SK-MEL-5 (cell line): ENCODE results near the gene ZNF638. TPM values are rescaled to one million over a fixed set of nuclear protein-coding genes. Genes with fewer than 3 reads are reported as not detected.
"Not testable (repeated sequence)": the region's sequence is repeated elsewhere in the genome, so short reads cannot be mapped to it uniquely, and the experiment has no call there.

Experiments
- DNase-seq: peaks from one replicate; pipeline ENCODE4 v3.0.0-alpha.2; 2016; ENCODE audit warnings: low read depth, low spot score
- in situ Hi-C: cut with HindIII; loops from 2 replicates; pipeline ENCODE4 v1.10.0; 2016; ENCODE audit warnings: low sequenced_read_pairs, high pct_unique_total_duplicates, low pct_unique_long_range_greater_than_20kb
- total RNA-seq: library from RNA; depleted of rRNA; stranded (reverse); fragments of >200 nt; shearing (Covaris generic); gene quantifications from 2 replicates; pipeline ENCODE4 v1.2.3, GENCODE V29; 2014

Gene ZNF638
- total RNA-seq, 1 experiment from 2014 or later = 166 TPM

GRCh38 chr2:71362447-71362846 is 30.9 kb downstream of the ZNF638 start:
- DNase-seq = no peak
- in situ Hi-C loops = no loop called here

DNA sequence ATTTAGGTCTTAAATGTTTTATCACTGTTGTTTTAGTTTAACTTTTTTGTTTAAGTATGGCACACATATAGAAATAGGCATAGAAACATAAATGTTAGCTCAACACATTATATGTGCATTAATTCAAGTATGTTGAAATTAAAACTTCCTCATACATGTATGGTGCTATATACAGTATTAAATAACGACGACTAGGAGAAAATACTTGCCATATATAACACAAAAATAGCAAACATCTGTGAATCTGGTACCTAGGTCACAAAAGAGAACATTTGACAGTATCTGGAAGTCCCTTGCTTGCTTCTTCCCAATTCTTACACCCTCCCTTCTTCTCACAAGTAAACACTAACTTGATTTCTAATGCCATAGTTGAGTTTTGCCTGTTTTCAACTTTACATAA is 38.4 kb downstream of the ZNF638 start:
- in situ Hi-C loops = no loop called here
- no peak for DNase-seq

DNA sequence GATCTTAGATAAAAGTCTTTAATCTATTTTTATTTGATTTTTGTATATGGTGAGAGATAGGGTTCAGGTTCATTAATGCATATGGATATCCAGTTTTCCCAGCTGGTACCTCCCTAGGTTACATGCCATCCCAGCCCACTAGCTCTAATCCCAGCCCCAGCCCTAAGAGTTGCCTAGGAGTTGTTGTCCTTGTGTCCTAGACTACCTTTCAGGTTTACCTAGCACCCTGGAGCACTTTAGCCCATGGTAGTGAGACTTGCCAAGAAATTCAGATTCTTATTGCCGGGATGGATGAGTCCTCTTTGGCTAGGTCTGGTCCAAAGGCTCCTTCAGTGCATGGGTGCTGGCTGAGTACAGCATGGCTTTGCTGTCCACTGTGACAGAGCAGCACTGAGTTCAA is 40.5 kb downstream of the ZNF638 start:
- in situ Hi-C loops = no loop called here

DNA sequence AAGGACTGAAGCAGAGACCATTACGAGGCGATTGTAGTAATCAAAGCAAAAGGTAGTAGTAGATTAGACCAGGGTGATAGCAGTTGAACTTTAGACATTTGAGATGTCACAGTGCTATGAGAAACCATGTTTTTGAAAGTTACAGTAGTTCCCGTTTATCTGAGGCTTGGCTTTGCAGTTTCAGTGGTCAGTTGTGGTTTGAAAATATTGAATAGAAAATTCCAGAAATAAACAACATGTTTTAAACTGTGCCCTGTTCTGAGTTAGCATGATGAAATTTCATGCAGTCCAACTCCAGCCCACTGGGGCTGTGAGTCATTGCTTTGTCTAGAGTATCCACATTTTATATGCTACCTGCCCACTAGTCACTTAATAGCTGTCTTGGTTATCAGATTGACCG is 47.5 kb downstream of the ZNF638 start:
- DNase-seq = no peak
- in situ Hi-C loops = no loop called here

More for the DNA sequence above, 40.5 kb downstream of the ZNF638 start:
- no peak for DNase-seq

- DNase-seq = no peak
- in situ Hi-C loops = no loop called here
Observed at GRCh38 chr2:71380665-71381064, 49.1 kb downstream of the ZNF638 start.

GRCh38 chr2:71385012-71385411 is 53.4 kb downstream of the ZNF638 start:
- DNase-seq = peak; percentile 75
- in situ Hi-C loops = no loop called here

- no peak for DNase-seq
- in situ Hi-C loops = no loop called here
Observed at GRCh38 chr2:71388214-71388613, 56.6 kb downstream of the ZNF638 start.

- in situ Hi-C loops = no loop called here
- no peak for DNase-seq
Observed at GRCh38 chr2:71389384-71390072, 57.9 kb downstream of the ZNF638 start.

- in situ Hi-C loops = no loop called here
Observed at GRCh38 chr2:71393216-71393615, 61.6 kb downstream of the ZNF638 start.

GRCh38 chr2:71395471-71395870 is 63.9 kb downstream of the ZNF638 start:
- in situ Hi-C loops = no loop called here

More at GRCh38 chr2:71393216-71393615, 61.6 kb downstream of the ZNF638 start:
- no peak for DNase-seq

GRCh38 chr2:71402427-71402826 is 70.8 kb downstream of the ZNF638 start:
- no peak for DNase-seq
- in situ Hi-C loops = no loop called here

More at GRCh38 chr2:71395471-71395870, 63.9 kb downstream of the ZNF638 start:
- DNase-seq = no peak

DNA sequence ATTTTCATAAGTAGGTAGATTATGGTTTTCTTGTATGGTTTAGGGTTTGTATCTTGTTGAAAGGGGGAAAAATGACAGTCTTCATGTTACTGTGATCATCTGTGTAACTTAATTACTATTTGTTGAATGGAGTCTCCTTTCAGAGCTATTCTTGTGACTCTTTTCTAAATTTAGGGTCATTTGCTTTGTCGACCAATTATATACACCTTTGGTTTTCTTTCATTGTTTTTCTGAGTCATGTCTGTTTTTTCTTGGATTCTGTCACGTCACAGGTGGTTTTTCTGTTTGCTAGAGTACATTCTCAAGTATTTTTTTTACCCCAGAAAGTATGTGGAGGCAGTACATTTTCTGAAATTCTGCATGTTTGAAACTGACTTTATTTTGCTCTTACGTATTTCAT is 78.0 kb downstream of the ZNF638 start:
- DNase-seq = no peak
- in situ Hi-C loops = no loop called here

DNA sequence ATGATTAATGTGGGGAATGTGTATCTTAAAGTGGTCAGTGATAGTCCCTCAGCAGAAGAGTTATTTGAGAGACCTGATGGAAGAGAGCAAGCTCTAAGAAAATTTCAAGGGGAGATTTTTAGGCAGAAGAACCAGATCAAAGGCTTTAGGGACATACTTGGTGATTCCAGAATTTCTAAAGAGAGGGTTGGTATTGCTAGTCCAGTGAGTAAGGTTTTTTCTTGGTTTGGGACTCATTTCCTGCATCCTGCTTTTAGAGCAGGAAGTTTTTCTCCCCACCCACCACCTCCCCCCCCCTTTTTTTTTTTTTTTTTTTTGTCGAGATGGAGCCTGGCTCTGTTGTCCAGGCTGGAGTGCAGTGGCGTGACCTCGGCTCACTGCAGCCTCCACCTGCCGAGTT is 79.1 kb downstream of the ZNF638 start:
- in situ Hi-C loops = no loop called here
- DNase-seq = no peak

- DNase-seq, in situ Hi-C loops: not testable (repeated sequence)
Observed at GRCh38 chr2:71416866-71417265, 85.3 kb downstream of the ZNF638 start.

DNA sequence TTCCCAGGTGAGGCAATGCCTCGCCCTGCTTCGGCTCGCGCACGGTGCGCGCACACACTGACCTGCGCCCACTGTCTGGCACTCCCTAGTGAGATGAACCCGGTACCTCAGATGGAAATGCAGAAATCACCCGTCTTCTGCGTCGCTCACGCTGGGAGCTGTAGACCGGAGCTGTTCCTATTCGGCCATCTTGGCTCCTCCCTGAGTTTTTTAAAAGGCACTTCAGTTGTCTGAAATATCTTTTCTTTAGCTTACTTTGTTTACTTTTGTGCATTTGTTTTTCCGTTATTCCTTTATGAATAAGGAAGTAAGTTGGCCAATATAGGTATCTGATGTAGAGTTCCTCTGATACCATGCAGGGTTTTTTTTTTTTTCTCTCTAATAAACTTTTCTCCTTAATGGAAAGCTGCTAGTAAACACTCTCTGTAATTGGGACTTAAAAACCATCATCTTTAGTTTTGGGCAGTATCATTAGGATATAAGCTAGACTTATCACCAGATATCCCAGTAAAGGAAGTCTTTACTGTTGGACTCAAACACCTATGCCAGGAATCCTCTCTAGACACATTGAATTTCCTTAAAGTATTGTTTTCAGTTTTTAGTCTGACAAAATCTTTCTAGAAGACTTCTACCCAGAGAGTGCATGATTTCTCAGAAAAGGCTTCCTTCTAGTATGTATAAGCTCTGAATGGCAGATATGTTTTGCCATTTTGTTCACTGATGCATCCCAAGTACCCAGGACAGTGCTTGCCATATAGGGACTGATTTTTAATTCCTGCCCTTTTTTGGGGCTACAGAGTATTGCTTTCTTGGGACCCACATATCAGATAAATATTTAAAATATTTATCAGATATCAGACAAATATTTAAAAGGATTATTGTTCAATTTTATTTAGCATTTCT is 86.0 kb downstream of the ZNF638 start:
- DNase-seq = no peak
- in situ Hi-C loops = no loop called here

DNA sequence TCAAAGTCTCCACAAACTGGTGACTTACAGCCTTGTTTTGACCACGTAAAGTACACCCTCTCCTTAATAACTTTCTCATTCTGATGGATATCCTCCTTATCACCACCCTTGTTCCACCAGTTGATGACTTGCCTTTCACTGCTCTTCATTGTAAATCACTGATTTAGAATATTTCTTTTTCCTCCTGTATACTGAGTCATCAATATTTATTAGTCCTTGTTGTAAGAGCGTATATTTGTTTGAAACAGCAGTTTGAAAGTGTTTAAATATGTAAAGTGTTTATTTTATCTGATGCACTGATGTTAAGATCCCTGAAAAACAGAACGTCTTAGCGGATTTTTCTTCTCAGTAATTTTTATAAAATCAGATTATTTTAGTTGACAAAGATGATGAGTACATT is 87.6 kb downstream of the ZNF638 start:
- in situ Hi-C loops = no loop called here
- DNase-seq = no peak

DNA sequence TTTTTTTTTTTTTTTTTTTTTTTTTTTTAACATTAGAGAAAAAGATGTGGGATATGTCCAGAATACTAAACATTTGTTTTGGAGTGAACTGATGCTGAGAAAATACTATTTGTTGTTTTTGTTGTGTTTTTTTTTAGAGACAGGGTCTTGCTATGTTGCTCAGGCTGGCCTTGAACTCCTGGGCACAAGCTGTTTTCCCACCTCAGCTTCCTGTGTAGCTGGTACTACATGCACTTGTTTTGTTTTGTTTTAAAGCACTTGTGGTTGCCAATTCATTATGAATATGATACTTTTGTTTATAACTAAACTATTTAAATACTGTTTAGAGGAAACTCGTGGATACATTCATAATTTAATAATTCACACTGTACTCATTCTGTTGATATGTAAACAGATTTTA is 88.4 kb downstream of the ZNF638 start:
- no peak for DNase-seq
- in situ Hi-C loops = no loop called here

DNA sequence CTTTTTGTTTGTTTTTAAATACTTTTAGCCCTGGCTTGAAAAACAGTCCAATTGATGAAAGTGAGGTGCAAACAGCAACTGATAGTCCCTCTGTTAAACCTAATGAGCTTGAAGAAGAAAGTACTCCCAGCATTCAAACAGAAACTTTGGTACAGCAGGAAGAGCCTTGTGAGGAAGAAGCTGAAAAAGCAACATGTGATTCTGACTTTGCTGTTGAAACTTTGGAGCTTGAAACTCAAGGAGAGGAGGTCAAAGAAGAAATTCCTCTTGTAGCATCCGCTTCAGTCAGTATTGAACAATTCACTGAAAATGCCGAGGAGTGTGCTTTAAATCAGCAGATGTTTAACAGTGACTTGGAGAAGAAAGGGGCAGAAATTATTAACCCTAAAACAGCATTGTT is 91.2 kb downstream of the ZNF638 start:
- DNase-seq = peak; percentile 25
- in situ Hi-C loops = no loop called here
